ENCODE measurements around the gene AVEN.
"Not testable (repeated sequence)": the region's sequence is repeated elsewhere in the genome, so short reads cannot be mapped to it uniquely, and the experiment has no call there.

Gene AVEN

GRCh38 chr15:33834892-33835743 is 203.9 kb downstream of the AVEN start:
- no peak for TF ChIP-seq CTCF (conservative IDR thresholded peaks at IDR 0.05)
- no peak overlapping the region for H3K27ac ChIP-seq

- TF ChIP-seq CTCF (conservative IDR thresholded peaks at IDR 0.05) = no peak
- no peak overlapping the region for H3K27ac ChIP-seq
Measured at GRCh38 chr15:33831646-33832045, 207.4 kb downstream of the AVEN start.

- no peak overlapping the region for H3K27ac ChIP-seq
- TF ChIP-seq CTCF (conservative IDR thresholded peaks at IDR 0.05) = no peak
Measured at GRCh38 chr15:33830351-33830750, 208.7 kb downstream of the AVEN start.

GRCh38 chr15:33826201-33826600 is 212.8 kb downstream of the AVEN start:
- H3K27ac ChIP-seq = no peak overlapping the region
- TF ChIP-seq CTCF (conservative IDR thresholded peaks at IDR 0.05) = no peak

GRCh38 chr15:33825453-33825852 is 213.6 kb downstream of the AVEN start:
- no peak overlapping the region for H3K27ac ChIP-seq
- TF ChIP-seq CTCF (conservative IDR thresholded peaks at IDR 0.05) = no peak

GRCh38 chr15:33823119-33823518 is 215.9 kb downstream of the AVEN start:
- H3K27ac ChIP-seq = peak overlapping the region; percentile 48; the same call in 1 of the 2 replicates
- TF ChIP-seq CTCF (conservative IDR thresholded peaks at IDR 0.05) = no peak

- peak overlapping the region; percentile 48; the same call in 1 of the 2 replicates for H3K27ac ChIP-seq
- TF ChIP-seq CTCF (conservative IDR thresholded peaks at IDR 0.05) = no peak
Measured at GRCh38 chr15:33822479-33822878, 216.5 kb downstream of the AVEN start.

- H3K27ac ChIP-seq = not testable (repeated sequence)
Measured at GRCh38 chr15:33819499-33819898, 219.5 kb downstream of the AVEN start.
